ENCODE data around the gene ASIC4. TPM values are rescaled to one million over a fixed set of nuclear protein-coding genes. Genes with fewer than 3 reads are reported as not detected.

Gene ASIC4
- polyA plus RNA-seq, 1 experiment, result not detected

DNA sequence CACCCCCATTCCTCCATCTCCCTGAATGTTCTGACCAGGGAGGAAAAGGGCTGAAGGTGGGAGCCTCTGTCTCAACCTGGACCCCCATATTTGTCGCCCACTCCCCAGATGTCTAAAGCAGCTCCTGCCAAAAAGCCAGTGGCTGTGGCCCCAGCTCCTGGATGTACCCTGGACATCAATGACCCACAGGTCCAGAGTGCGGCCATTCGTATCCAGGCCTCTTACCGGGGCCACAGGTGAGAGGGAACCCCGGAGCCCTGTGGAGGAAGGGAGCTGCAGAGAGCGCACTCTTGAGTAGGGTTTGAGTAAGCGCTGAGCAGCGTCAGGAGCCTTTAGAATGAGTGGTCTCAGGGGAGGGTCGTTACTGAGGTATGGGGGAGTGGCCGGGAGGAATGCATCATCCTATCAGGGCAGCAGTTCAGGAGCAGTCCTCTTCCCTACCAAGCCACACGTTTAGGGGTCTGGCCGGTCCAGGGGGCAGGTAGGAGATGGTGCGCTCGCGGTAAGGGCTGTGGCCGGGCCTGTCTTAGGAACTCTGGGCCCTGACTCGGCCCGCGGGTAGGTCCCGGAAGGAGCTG is 17.9 kb upstream of the ASIC4 start:
- Histone ChIP-seq H3K27me3 (ENCODE audit: control insufficient read depth, insufficient read depth, low read length) (peaks cover 3% of the 10 kb centered on the region), H3K27ac (ENCODE audit: low read depth, low read length) (no peak overlapping the region), H3K9me3 (ENCODE audit: control insufficient read depth, insufficient read depth, low read length) (no peaks in the 10 kb centered on the region; the same call in 1 of the 2 replicates), H3K4me3 (ENCODE audit: low read depth, low read length) (no peak overlapping the region)
- POLR2A ChIA-PET, result interaction anchor here (0.7 to 2.9 kb wide), 6 partner anchors 13 to 108 kb away, joined by 3 to 18 read pairs (median 4); no protein-coding TSS in a partner anchor
- CTCF ChIA-PET, result interaction anchor here (0.7 to 6.1 kb wide), 22 partner anchors 10 to 193 kb away, joined by 3 to 168 read pairs (median 11); no protein-coding TSS in a partner anchor
- TF ChIP-seq, protein P1, sequence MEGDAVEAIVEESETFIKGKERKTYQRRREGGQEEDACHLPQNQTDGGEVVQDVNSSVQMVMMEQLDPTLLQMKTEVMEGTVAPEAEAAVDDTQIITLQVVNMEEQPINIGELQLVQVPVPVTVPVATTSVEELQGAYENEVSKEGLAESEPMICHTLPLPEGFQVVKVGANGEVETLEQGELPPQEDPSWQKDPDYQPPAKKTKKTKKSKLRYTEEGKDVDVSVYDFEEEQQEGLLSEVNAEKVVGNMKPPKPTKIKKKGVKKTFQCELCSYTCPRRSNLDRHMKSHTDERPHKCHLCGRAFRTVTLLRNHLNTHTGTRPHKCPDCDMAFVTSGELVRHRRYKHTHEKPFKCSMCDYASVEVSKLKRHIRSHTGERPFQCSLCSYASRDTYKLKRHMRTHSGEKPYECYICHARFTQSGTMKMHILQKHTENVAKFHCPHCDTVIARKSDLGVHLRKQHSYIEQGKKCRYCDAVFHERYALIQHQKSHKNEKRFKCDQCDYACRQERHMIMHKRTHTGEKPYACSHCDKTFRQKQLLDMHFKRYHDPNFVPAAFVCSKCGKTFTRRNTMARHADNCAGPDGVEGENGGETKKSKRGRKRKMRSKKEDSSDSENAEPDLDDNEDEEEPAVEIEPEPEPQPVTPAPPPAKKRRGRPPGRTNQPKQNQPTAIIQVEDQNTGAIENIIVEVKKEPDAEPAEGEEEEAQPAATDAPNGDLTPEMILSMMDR (IDR thresholded peaks at IDR 0.05; ENCODE audit: low read depth, low read length), result no peak
- no peak for DNase-seq (ENCODE audit: low read depth, low spot score)

DNA sequence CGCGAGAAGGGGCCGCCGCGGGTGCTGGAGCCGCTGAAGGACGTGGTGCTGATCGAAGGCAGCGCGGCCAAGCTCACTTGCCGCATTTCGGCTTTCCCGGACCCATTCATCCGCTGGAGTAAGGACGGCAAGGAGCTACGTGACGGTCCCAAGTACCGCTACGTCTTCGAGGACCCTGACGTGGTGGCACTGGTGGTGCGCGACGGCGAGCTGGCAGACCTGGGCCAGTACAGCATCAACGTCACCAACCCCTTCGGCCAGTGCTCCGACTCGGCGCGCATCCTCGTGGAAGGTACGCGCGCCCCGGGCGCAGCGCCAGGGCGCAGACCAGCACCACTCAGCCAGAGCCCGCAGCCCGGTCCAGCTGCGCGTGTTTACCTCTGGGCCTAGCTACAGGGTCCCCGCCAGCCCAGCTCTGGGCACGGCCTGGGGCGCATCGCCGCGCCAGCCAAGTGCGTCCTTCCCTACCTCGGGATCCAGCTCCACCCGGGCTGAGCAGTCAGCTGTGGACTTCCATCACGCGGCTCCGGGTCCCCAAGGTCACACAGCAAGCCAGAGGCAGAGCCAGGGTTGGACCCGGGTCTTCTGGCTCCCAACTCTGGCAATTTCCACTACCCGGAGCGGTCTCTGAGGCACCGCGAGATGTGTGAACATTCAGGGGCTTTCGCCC is 17.3 kb upstream of the ASIC4 start:
- DNase-seq (ENCODE audit: low read depth, low spot score), result no peak
- Histone ChIP-seq H3K27ac (ENCODE audit: low read depth, low read length) (no peak overlapping the region), H3K4me3 (ENCODE audit: low read depth, low read length) (peak overlapping the region; percentile 76), H3K9me3 (ENCODE audit: control insufficient read depth, insufficient read depth, low read length) (no peaks in the 10 kb centered on the region; the same call in 1 of the 2 replicates), H3K27me3 (ENCODE audit: control insufficient read depth, insufficient read depth, low read length) (peaks cover 3% of the 10 kb centered on the region)
- POLR2A ChIA-PET, result interaction anchor here (0.9 to 2.9 kb wide), 5 partner anchors 13 to 108 kb away, joined by 3 to 18 read pairs (median 3); no protein-coding TSS in a partner anchor
- TF ChIP-seq, protein P1 (IDR thresholded peaks at IDR 0.05; ENCODE audit: low read depth, low read length), result no peak
- CTCF ChIA-PET, result interaction anchor here (1.0 to 6.1 kb wide), 8 partner anchors 11 to 93 kb away, joined by 3 to 168 read pairs (median 28); no protein-coding TSS in a partner anchor

DNA sequence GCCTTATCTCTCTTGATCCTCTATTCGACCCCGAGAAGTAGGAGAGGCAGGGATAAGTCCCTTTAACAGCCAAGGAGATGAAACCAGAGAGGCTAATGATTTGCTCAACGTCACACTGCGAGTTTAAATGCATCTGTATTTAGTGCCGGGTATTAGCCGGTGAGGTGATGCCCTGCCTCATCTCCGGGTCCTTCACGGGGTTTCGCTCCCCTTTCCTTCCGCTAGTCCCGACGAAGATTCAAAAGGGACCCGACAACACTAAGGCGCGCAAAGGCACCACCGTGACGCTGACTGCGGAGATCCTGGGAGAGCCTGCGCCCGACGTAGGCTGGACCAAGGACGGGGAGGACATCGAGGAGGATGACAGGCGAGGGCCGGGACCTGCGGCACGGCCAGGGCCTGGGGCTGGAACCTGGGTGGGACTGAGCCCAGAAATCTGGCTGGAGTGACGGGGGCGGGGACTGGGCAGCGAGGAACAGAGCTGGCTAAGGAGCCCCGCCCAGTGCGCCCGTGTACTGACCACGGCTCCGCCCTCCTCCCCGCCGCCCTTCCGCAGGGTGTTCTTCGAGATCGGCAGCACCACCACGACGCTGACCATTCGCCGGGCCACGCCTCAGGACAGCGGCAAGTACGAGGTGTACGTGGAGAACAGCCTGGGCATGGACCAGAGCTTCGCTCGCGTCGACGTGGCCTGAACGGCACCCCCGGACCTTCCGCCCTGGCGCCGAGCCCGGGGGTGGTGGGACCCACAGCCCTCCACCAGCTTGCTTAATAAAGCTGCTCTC is 16.6 kb upstream of the ASIC4 start:
- peak; percentile 46 for DNase-seq (ENCODE audit: low read depth, low spot score)
- Histone ChIP-seq H3K27me3 (ENCODE audit: control insufficient read depth, insufficient read depth, low read length) (peaks cover 3% of the 10 kb centered on the region), H3K27ac (ENCODE audit: low read depth, low read length) (peak overlapping the region; percentile 86), H3K9me3 (ENCODE audit: control insufficient read depth, insufficient read depth, low read length) (no peaks in the 10 kb centered on the region; the same call in 1 of the 2 replicates), H3K4me3 (ENCODE audit: low read depth, low read length) (peak overlapping the region; percentile 76)
- CTCF ChIA-PET, result interaction anchor here (0.8 to 6.1 kb wide), 8 partner anchors 11 to 94 kb away, joined by 3 to 168 read pairs (median 10); no protein-coding TSS in a partner anchor
- TF ChIP-seq, protein P1 (IDR thresholded peaks at IDR 0.05; ENCODE audit: low read depth, low read length), result no peak
- POLR2A ChIA-PET, result interaction anchor here (0.6 to 2.9 kb wide), 13 partner anchors 9 to 128 kb away, joined by 3 to 18 read pairs (median 4); no protein-coding TSS in a partner anchor

DNA sequence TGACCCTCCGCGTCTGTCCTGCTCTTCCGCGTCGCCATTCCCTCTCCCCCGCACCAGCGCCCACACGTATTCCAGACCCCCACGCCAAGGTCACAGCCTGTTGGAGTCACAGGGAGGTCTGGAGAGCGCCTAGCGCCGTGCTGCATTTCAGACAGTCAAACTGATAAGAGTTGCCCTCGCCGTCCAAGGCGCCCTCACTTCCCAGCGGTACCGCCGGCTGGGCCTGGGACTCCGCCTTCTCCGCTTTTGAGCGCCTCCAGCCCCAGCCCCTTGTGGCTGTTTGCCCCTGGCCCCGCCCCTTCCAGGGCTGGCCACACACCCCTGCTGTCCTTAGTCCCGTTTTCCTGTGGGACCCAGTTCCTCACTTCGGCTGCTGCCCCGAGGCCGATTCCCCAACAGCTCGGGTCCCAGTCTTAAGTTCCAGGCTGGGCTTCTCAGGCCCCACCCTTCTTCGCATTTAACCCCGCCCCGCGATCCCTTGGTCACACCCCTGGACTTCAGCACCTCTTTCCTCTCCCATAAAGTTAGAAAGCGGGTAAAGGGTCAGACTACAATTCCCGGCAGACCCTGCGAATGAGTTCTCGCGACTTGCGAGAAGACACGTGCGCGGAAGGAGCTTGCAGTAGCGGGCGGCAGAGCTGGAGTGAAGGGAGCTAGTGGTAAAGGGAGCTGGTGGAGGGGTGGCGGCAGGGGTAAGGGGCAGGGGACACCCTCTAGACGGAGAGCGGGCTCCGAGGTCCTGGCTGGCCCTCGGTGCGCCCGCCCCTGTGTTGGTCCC is 15.8 kb upstream of the ASIC4 start, which contains the start of gene GMPPA:
Gene GMPPA, plus strand, starts transcription at position 612 of the 778 bp plus-strand sequence. CDS start 1,085 bp downstream, outside the sequence.
- peak; percentile 97 for DNase-seq (ENCODE audit: low read depth, low spot score)
- ChIA-PET POLR2A (interaction anchor here (0.6 to 2.9 kb wide), 21 partner anchors 9 to 129 kb away, joined by 3 to 18 read pairs (median 5); partner anchors contain the start of gene DNPEP), CTCF (interaction anchor here (0.7 to 6.1 kb wide), 11 partner anchors 11 to 95 kb away, joined by 3 to 168 read pairs (median 6); no protein-coding TSS in a partner anchor)
- TF ChIP-seq, protein P1 (IDR thresholded peaks at IDR 0.05; ENCODE audit: low read depth, low read length), result 0 out of 2 replicates have a peak, but pooled peaks have one; percentile 7
- Histone ChIP-seq H3K27me3 (ENCODE audit: control insufficient read depth, insufficient read depth, low read length) (peaks cover 3% of the 10 kb centered on the region), H3K4me3 (ENCODE audit: low read depth, low read length) (peak within 1 kb of the TSS; percentile 80), H3K9me3 (ENCODE audit: control insufficient read depth, insufficient read depth, low read length) (no peaks in the 10 kb centered on the region; the same call in 1 of the 2 replicates), H3K27ac (ENCODE audit: low read depth, low read length) (peak within 1 kb of the TSS; percentile 86)

All from AG04450 (cell line).